GM12878 (cell line): ENCODE data around the gene KRT71.

Experiments
- CTCF ChIP-seq, 3 experiments: IDR thresholded peaks in 2 of 3; conservative IDR thresholded peaks in 1 of 3; 2 replicates each; pipeline ENCODE4 v1.5.1; 2011; ENCODE audit warnings: low read depth in 3 of 3, low read length in 3 of 3, mild to moderate bottlenecking in 3 of 3, control low read depth in 2 of 3, moderate library complexity in 2 of 3, inconsistent platforms in 1 of 3, mixed read lengths in 1 of 3; ENCODE audit not compliant: control insufficient read depth in 2 of 3, insufficient read depth in 1 of 3; ENCODE audit errors: extremely low read depth in 1 of 3
- E2F4 ChIP-seq: IDR thresholded peaks from 2 replicates; pipeline ENCODE4 v1.6.1; 2012; ENCODE audit warnings: low read depth, low read length, improper control_type of control experiment
- FOXK2 ChIP-seq: fragments of 450-650 bp; IDR thresholded peaks from 2 replicates; pipeline ENCODE4 v1.6.1; 2017; ENCODE audit warnings: mild to moderate bottlenecking, moderate library complexity
- JUND ChIP-seq: IDR thresholded peaks from 2 replicates; pipeline ENCODE4 v1.6.1; 2012; ENCODE audit warnings: low read depth, mild to moderate bottlenecking, low read length, improper control_type of control experiment, moderate library complexity
- MYC ChIP-seq: IDR thresholded peaks from 2 replicates; pipeline ENCODE4 v1.6.1; 2011; ENCODE audit warnings: mild to moderate bottlenecking, low read length, moderate library complexity, inconsistent platforms; ENCODE audit not compliant: insufficient read depth, insufficient replicate concordance, insufficient read length, severe bottlenecking
- POLR2A ChIP-seq: IDR thresholded peaks from 2 replicates; pipeline ENCODE4 v1.6.1; 2011; ENCODE audit warnings: low read depth, mild to moderate bottlenecking, low read length
- RELA ChIP-seq: fragments of 450-650 bp; IDR thresholded peaks from 2 replicates; pipeline ENCODE4 v1.8.0; 2014; ENCODE audit warnings: borderline replicate concordance; ENCODE audit not compliant: partially characterized antibody
- SIN3A ChIP-seq: IDR thresholded peaks from 2 replicates; pipeline ENCODE4 v1.6.1; 2012; ENCODE audit warnings: low read depth, low read length, improper control_type of control experiment
- SREBF2 ChIP-seq: IDR thresholded peaks from 2 replicates; pipeline ENCODE4 v1.6.1; 2012; ENCODE audit warnings: mild to moderate bottlenecking, low read length
- TAF1 ChIP-seq: IDR thresholded peaks from 2 replicates; pipeline ENCODE4 v1.6.1; 2011; ENCODE audit warnings: mild to moderate bottlenecking, low read depth, low read length, borderline replicate concordance
- YY1 ChIP-seq: IDR thresholded peaks from 2 replicates; pipeline ENCODE4 v1.6.1; 2011; ENCODE audit warnings: low read depth, mild to moderate bottlenecking, low read length
- ZBTB33 ChIP-seq: fragments of 450-650 bp; IDR thresholded peaks from 2 replicates; pipeline ENCODE4 v1.6.1; 2017; ENCODE audit warnings: mild to moderate bottlenecking

- TF ChIP-seq SREBF2 (no peak), CTCF (IDR thresholded peaks at IDR 0.05 in 2 of 3, conservative IDR thresholded peaks at IDR 0.05 in 1 of 3; ENCODE audit: control insufficient read depth in 2 of 3, extremely low read depth in 1 of 3, insufficient read depth in 1 of 3, low read depth in 3 of 3, low read length in 3 of 3) (no peak), E2F4 (no peak), POLR2A (no peak), RELA (no peak), YY1 (no peak), JUND (no peak), TAF1 (no peak), MYC (no peak), FOXK2 (no peak), ZBTB33 (no peak), SIN3A (no peak)
Measured at GRCh38 chr12:52557476-52557875, 4.5 kb upstream of the KRT71 start.
